Tibial nerve (tissue), 4 donors: ENCODE measurements around the gene FNDC3A.

Source experiments
- EP300 ChIP-seq, 2 donors: sonication (generic); formaldehyde crosslinking; IDR thresholded peaks; one replicate each; pipeline ENCODE4 v1.6.1; 2017; ENCODE audit warnings: antibody characterized with exemption in 2 of 2, mild to moderate bottlenecking in 1 of 2
- POLR2A ChIP-seq, 2 donors: fragments of 450-650 bp; IDR thresholded peaks; one replicate each; pipeline ENCODE4 v1.6.1; 2017; ENCODE audit warnings: antibody characterized with exemption in 2 of 2, mild to moderate bottlenecking in 2 of 2, moderate library complexity in 2 of 2
- TF ChIP-seq, protein P1 (sequence below), 5 experiments: fragments of 200-600 bp in 3 of 5; fragments of 450-650 bp in 2 of 5; sonication (generic) in 3 of 5; IDR thresholded peaks; one replicate each; pipeline ENCODE4 v1.5.1; 2016 to 2019; ENCODE audit warnings: antibody characterized with exemption in 5 of 5, mild to moderate bottlenecking in 3 of 5, moderate library complexity in 2 of 5

DNA sequence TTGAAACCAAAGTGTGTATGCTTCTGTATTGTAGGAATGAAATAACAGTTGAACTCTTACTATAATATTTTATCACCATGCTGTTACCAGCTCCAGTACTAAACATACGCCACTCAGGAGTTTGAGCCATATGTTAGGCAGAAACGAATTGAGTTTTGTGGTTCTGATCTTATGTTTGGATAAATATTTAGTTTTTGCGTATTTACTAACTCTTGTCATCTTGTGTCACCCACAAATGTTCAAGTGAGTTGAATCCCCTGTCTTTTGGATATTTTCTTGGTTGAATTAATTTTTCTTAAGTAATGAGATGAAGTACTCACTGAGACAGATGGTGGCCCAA lies 1.5 kb downstream of the FNDC3A start:
- TF ChIP-seq EP300 (IDR thresholded peaks at IDR 0.05): no peak
- TF ChIP-seq, protein P1, sequence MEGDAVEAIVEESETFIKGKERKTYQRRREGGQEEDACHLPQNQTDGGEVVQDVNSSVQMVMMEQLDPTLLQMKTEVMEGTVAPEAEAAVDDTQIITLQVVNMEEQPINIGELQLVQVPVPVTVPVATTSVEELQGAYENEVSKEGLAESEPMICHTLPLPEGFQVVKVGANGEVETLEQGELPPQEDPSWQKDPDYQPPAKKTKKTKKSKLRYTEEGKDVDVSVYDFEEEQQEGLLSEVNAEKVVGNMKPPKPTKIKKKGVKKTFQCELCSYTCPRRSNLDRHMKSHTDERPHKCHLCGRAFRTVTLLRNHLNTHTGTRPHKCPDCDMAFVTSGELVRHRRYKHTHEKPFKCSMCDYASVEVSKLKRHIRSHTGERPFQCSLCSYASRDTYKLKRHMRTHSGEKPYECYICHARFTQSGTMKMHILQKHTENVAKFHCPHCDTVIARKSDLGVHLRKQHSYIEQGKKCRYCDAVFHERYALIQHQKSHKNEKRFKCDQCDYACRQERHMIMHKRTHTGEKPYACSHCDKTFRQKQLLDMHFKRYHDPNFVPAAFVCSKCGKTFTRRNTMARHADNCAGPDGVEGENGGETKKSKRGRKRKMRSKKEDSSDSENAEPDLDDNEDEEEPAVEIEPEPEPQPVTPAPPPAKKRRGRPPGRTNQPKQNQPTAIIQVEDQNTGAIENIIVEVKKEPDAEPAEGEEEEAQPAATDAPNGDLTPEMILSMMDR (IDR thresholded peaks at IDR 0.05): no peak
- no peak for TF ChIP-seq POLR2A (IDR thresholded peaks at IDR 0.05)
